ENCODE measurements around the gene SLC4A5. TPM values are rescaled to one million over a fixed set of nuclear protein-coding genes. Genes with fewer than 3 reads are reported as not detected.

The SLC4A5 gene
- total RNA-seq, 1 experiment from 2014 or later, result 0.70 TPM

DNA sequence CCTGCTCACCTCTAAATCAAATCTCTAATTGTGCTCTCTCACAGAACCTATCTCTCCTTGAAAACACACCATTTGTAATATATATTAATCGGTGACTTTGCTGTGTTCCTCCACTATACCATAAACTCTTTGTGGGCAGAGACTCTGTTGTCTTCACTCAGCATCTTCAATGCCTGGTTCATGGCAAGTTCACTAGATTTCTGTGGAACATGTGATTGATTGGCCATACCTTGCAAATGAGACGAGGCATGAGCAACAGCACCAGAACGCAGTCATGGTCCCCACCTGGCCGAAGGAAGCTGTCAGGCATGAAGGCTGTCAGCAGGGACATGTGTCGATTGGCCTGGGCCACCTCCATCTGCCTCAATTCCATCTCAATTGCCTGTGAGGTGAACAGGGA, 25.3 kb upstream of the SLC4A5 start:
- Mint-ChIP-seq H3K36me3 (ENCODE audit: insufficient read depth, unreplicated experiment) (peaks cover 60% of the 10 kb centered on the region), H3K27ac (ENCODE audit: low read depth, unreplicated experiment) (no peak overlapping the region), H3K9me3 (ENCODE audit: unreplicated experiment) (no peaks in the 10 kb centered on the region), H3K27me3 (ENCODE audit: insufficient read depth, unreplicated experiment) (no peaks in the 10 kb centered on the region), H3K4me3 (ENCODE audit: unreplicated experiment) (no peak overlapping the region), H3K4me1 (ENCODE audit: insufficient read depth, unreplicated experiment) (no peaks in the 10 kb centered on the region)
- CTCF ChIA-PET, result no interaction called here
- POLR2A ChIA-PET, result no interaction called here
- BruUV-seq (replicated peaks), result no TSS peak
- intact Hi-C loops (cut with micrococcal nuclease), result no loop called here
- no peak for DNase-seq (ENCODE audit: unreplicated experiment)
- no peak for TF ChIP-seq CTCF (IDR thresholded peaks at IDR 0.05; ENCODE audit: unreplicated experiment)

DNA sequence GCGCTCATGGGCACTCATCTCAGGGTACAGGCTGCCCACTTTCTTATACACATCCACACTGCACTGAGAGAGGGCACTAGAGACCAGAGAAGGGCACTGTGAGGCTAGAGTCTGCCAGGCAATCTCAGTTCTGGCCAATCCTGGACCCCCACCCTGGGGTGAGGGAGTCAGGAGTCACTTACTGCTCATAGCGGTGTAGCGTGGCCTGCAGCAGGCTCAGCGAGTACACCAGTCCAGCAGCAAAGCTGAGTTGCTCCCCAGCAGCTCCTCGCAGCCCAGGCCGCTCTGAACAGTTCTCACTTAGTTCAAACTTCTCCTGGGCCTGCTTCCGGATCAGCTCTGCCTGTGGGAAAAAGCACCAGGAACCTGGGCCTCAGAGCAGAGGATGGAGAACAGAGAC, 24.6 kb upstream of the SLC4A5 start:
- DNase-seq (ENCODE audit: unreplicated experiment), result no peak
- Mint-ChIP-seq H3K27ac (ENCODE audit: low read depth, unreplicated experiment) (no peak overlapping the region), H3K27me3 (ENCODE audit: insufficient read depth, unreplicated experiment) (no peaks in the 10 kb centered on the region), H3K9me3 (ENCODE audit: unreplicated experiment) (no peaks in the 10 kb centered on the region), H3K36me3 (ENCODE audit: insufficient read depth, unreplicated experiment) (peaks cover 64% of the 10 kb centered on the region), H3K4me1 (ENCODE audit: insufficient read depth, unreplicated experiment) (no peaks in the 10 kb centered on the region), H3K4me3 (ENCODE audit: unreplicated experiment) (no peak overlapping the region)
- no TSS peak for BruUV-seq (replicated peaks)
- CTCF ChIA-PET, result interaction anchor here (0.9 kb wide), 1 partner anchor 27 kb away, joined by 3 read pairs; no protein-coding TSS in a partner anchor
- intact Hi-C loops (cut with micrococcal nuclease), result no loop called here
- POLR2A ChIA-PET, result no interaction called here
- no peak for TF ChIP-seq CTCF (IDR thresholded peaks at IDR 0.05; ENCODE audit: unreplicated experiment)

DNA sequence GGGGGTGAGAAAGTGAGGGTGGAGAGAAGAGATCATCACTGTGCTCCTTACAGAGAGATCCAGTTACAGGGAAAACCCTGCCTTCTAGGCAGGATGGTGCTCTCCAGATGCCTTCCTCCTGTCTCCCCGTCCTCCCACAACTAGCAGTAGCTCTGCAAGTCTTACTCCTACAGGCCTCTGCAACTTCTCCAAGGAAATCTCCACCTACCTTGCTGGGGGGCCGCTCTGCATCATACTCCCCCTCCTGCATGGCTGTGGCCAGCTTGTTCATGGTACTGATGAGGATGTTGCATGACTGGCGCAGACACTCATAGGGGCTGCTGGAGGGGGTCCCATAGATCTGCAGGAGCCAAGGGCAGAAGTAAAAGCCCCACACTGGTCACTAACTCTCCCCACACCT, 22.8 kb upstream of the SLC4A5 start:
- DNase-seq (ENCODE audit: unreplicated experiment), result no peak
- Mint-ChIP-seq H3K4me1 (ENCODE audit: insufficient read depth, unreplicated experiment) (no peaks in the 10 kb centered on the region), H3K27ac (ENCODE audit: low read depth, unreplicated experiment) (peak overlapping the region; percentile 29), H3K27me3 (ENCODE audit: insufficient read depth, unreplicated experiment) (no peaks in the 10 kb centered on the region), H3K9me3 (ENCODE audit: unreplicated experiment) (no peaks in the 10 kb centered on the region), H3K36me3 (ENCODE audit: insufficient read depth, unreplicated experiment) (peaks cover 68% of the 10 kb centered on the region), H3K4me3 (ENCODE audit: unreplicated experiment) (no peak overlapping the region)
- TF ChIP-seq CTCF (IDR thresholded peaks at IDR 0.05; ENCODE audit: unreplicated experiment), result no peak
- ChIA-PET POLR2A (no interaction called here), CTCF (interaction anchor here (0.6 to 1.7 kb wide), 4 partner anchors 25 to 728 kb away, joined by 3 to 8 read pairs (median 3); no protein-coding TSS in a partner anchor)
- TSS peak; percentile 59 for BruUV-seq (replicated peaks)
- intact Hi-C loops (cut with micrococcal nuclease), result no loop called here

GRCh38 chr2:74364533-74365505, 21.6 kb upstream of the SLC4A5 start:
- H3K4me1 Mint-ChIP-seq (ENCODE audit: insufficient read depth, unreplicated experiment), result no peaks in the 10 kb centered on the region
- TF ChIP-seq CTCF (IDR thresholded peaks at IDR 0.05; ENCODE audit: unreplicated experiment), result no peak
- DNase-seq (ENCODE audit: unreplicated experiment), result no peak
- ChIA-PET CTCF (interaction anchor here (1.3 to 1.7 kb wide), 2 partner anchors 26 to 30 kb away, joined by 3 to 8 read pairs; no protein-coding TSS in a partner anchor), POLR2A (no interaction called here)
- no TSS peak for BruUV-seq (replicated peaks)
- intact Hi-C loops (cut with micrococcal nuclease), result no loop called here
- H3K9me3 Mint-ChIP-seq (ENCODE audit: unreplicated experiment), result no peaks in the 10 kb centered on the region
- peaks cover 56% of the 10 kb centered on the region for H3K36me3 Mint-ChIP-seq (ENCODE audit: insufficient read depth, unreplicated experiment)
- H3K4me3 Mint-ChIP-seq (ENCODE audit: unreplicated experiment), result no peak overlapping the region
- no peaks in the 10 kb centered on the region for H3K27me3 Mint-ChIP-seq (ENCODE audit: insufficient read depth, unreplicated experiment)
- no peak overlapping the region for H3K27ac Mint-ChIP-seq (ENCODE audit: low read depth, unreplicated experiment)
